Muscle layer of duodenum (tissue), 2 donors: ENCODE results near the gene TSHZ1.

Source experiments
- H3K27ac ChIP-seq: one replicate; pipeline ENCODE4 v1.7.0; 2013; ENCODE audit warnings: mild to moderate bottlenecking, low read length
- H3K27me3 ChIP-seq: one replicate; pipeline ENCODE4 v1.7.0; 2013; ENCODE audit warnings: low read depth, mild to moderate bottlenecking, control low read depth, low read length
- H3K36me3 ChIP-seq, 2 donors: one replicate each; pipeline ENCODE4 v1.7.0; 2013; ENCODE audit warnings: low read length in 2 of 2, control low read depth in 1 of 2, mild to moderate bottlenecking in 1 of 2; ENCODE audit not compliant: insufficient read depth in 2 of 2, control insufficient read depth in 1 of 2
- H3K4me1 ChIP-seq, 2 donors: one replicate each; pipeline ENCODE4 v1.7.0; 2013; ENCODE audit warnings: low read length in 2 of 2, mild to moderate bottlenecking in 2 of 2, control low read depth in 1 of 2, moderate library complexity in 1 of 2; ENCODE audit not compliant: insufficient read depth in 2 of 2, control insufficient read depth in 1 of 2
- H3K4me3 ChIP-seq, 2 donors: one replicate each; pipeline ENCODE4 v1.7.0; 2013; ENCODE audit warnings: low read length in 2 of 2, low read depth in 1 of 2, mild to moderate bottlenecking in 1 of 2
- H3K9me3 ChIP-seq, 2 donors: one replicate each; pipeline ENCODE4 v1.7.0; 2013; ENCODE audit warnings: low read length in 2 of 2, control low read depth in 1 of 2, mild to moderate bottlenecking in 1 of 2; ENCODE audit not compliant: control insufficient read depth in 1 of 2
- donor health status: healthy.

The TSHZ1 gene

DNA sequence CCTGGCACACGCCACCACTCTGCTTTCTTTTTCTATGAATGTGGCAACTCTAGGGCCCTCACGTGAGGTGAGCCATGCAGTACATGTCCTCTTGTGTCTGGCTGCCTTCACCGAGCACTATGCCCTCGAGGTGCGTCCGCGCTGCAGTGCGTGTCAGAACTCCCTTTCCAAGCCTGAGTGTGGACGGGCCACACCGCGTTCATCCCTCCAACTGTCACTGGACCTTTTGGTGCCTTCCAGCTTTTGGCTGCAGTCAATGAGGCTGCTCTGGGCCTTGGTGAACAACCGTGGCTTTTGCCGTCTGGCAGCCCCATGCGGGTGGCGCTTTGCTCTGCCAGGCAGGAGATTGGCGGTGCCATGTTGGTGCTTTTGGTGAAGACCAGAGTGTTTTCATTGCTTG, 74.0 kb downstream of the TSHZ1 start:
- no peaks in the 10 kb centered on the region for H3K27me3 ChIP-seq
- no peaks in the 10 kb centered on the region for H3K4me1 ChIP-seq
- H3K4me3 ChIP-seq, result no peak overlapping the region
- peaks cover 5 to 20% of the 10 kb centered on the region in 2 donors for H3K36me3 ChIP-seq
- no peaks in the 10 kb centered on the region for H3K9me3 ChIP-seq
- no peak overlapping the region for H3K27ac ChIP-seq

- H3K27ac ChIP-seq, result no peak overlapping the region
- no peaks in the 10 kb centered on the region for H3K27me3 ChIP-seq
- H3K9me3 ChIP-seq, result no peaks in the 10 kb centered on the region
- H3K4me3 ChIP-seq, result no peak overlapping the region
- H3K36me3 ChIP-seq, result peaks cover 5 to 20% of the 10 kb centered on the region in 2 donors
- H3K4me1 ChIP-seq, result no peaks in the 10 kb centered on the region
Measured at GRCh38 chr18:75285876-75286275, 75.3 kb downstream of the TSHZ1 start.

DNA sequence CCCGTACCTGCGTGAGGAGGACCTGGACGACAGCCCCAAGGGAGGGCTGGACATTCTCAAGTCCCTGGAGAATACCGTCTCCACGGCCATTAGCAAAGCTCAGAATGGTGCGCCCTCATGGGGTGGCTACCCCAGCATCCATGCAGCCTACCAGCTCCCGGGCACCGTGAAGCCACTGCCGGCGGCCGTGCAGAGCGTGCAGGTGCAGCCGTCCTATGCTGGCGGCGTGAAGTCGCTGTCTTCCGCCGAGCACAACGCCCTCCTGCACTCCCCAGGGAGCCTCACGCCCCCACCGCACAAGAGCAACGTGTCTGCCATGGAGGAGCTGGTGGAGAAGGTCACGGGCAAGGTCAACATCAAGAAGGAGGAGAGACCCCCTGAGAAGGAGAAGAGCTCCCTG, 76.4 kb downstream of the TSHZ1 start:
- Histone ChIP-seq H3K36me3 (peaks cover 5 to 20% of the 10 kb centered on the region in 2 donors), H3K27me3 (no peaks in the 10 kb centered on the region), H3K4me1 (no peaks in the 10 kb centered on the region), H3K27ac (no peak overlapping the region), H3K4me3 (no peak overlapping the region), H3K9me3 (no peaks in the 10 kb centered on the region)

- no peak overlapping the region for H3K27ac ChIP-seq
- no peaks in the 10 kb centered on the region for H3K4me1 ChIP-seq
- H3K9me3 ChIP-seq, result no peaks in the 10 kb centered on the region
- H3K4me3 ChIP-seq, result no peak overlapping the region
- peaks cover 5 to 20% of the 10 kb centered on the region in 2 donors for H3K36me3 ChIP-seq
- no peaks in the 10 kb centered on the region for H3K27me3 ChIP-seq
Measured at GRCh38 chr18:75287700-75288099, 77.1 kb downstream of the TSHZ1 start.

- Histone ChIP-seq H3K27me3 (no peaks in the 10 kb centered on the region), H3K4me3 (no peak overlapping the region), H3K36me3 (peaks cover 5 to 20% of the 10 kb centered on the region in 2 donors), H3K9me3 (no peaks in the 10 kb centered on the region), H3K4me1 (no peaks in the 10 kb centered on the region), H3K27ac (no peak overlapping the region)
Measured at GRCh38 chr18:75289761-75290160, 79.2 kb downstream of the TSHZ1 start.

DNA sequence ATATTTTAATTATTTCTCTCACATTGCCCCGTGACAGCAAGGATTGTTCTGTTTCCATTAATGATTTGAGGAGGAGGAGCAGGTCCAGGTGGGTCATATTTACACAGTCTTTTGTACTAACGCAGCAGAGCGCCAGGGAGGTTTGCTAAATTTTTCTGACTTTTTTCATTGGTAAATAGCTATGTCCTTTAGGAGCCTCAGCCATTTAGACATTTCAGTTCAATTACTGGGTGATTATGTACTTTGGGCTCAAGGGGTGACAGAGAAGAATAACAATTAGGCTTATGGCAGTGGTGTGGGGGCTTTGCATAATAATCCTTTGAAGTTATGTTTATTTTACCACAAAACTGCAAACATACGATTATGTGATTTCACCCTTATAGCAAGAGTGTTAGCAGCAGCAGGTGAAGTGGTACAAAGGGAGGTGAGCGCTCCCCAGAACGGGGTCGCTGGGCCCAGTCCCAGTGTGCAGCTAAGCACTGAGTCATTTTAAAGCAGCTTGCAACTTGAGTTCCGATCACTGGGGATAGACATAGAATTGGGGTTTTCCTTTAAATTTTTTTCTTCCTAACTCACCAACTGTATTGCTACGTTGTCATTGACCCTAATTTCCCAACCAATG, 80.3 kb downstream of the TSHZ1 start:
- H3K36me3 ChIP-seq, result peaks cover 0 to 18% of the 10 kb centered on the region in 2 donors
- H3K9me3 ChIP-seq, result no peaks in the 10 kb centered on the region
- no peak overlapping the region for H3K4me3 ChIP-seq
- H3K4me1 ChIP-seq, result no peaks in the 10 kb centered on the region
- no peaks in the 10 kb centered on the region for H3K27me3 ChIP-seq
- H3K27ac ChIP-seq, result no peak overlapping the region

DNA sequence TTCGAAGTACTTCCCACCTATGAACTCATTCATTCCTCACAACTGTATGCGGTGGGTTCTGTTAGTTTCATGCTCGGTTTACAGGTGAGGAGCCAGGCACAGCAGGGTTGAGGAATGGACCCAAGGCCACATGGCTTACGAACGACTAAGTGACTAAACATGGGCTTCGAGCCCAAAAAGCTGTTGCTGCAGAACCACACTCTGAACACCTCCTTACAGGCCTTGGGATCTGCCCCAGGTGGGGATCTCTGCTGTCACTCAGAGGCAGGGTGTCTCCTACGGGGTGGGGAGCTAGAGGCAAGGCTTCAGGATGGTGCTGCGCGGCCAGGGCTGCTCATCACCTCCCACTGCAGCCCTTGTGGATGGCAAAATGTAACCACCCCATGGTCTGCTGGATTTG, 80.9 kb downstream of the TSHZ1 start:
- H3K27me3 ChIP-seq, result no peaks in the 10 kb centered on the region
- no peaks in the 10 kb centered on the region for H3K9me3 ChIP-seq
- H3K36me3 ChIP-seq, result peaks cover 0 to 12% of the 10 kb centered on the region in 2 donors
- no peak overlapping the region for H3K4me3 ChIP-seq
- no peak overlapping the region for H3K27ac ChIP-seq
- H3K4me1 ChIP-seq, result no peaks in the 10 kb centered on the region

DNA sequence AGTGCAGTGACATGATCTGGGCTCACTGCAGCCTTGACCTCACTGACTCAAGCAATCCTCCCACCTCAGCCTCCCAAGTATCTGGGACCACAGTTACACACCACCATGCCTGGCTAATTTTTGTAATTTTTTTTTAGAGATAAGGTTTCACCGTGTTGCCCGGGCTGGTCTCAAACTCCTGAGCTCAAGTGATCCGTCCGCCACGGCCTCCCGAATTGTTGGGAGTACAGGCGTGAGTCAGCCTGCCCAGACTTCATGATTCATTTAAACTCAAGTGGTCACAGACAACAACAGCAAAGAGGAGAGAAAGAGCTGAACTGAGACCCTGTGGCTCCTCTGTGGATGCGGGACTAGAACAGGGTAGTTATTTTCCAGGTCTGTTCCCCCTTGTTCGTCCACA, 83.0 kb downstream of the TSHZ1 start:
- H3K36me3 ChIP-seq, result no peaks in the 10 kb centered on the region
- no peak overlapping the region for H3K4me3 ChIP-seq
- H3K9me3 ChIP-seq, result no peaks in the 10 kb centered on the region
- H3K27ac ChIP-seq, result no peak overlapping the region
- H3K4me1 ChIP-seq, result no peaks in the 10 kb centered on the region
- H3K27me3 ChIP-seq, result no peaks in the 10 kb centered on the region

- H3K9me3 ChIP-seq, result no peaks in the 10 kb centered on the region
- no peaks in the 10 kb centered on the region for H3K36me3 ChIP-seq
- H3K27me3 ChIP-seq, result no peaks in the 10 kb centered on the region
- H3K4me1 ChIP-seq, result no peaks in the 10 kb centered on the region
- no peak overlapping the region for H3K27ac ChIP-seq
- H3K4me3 ChIP-seq, result no peak overlapping the region
Measured at GRCh38 chr18:75297731-75298130, 87.1 kb downstream of the TSHZ1 start.

DNA sequence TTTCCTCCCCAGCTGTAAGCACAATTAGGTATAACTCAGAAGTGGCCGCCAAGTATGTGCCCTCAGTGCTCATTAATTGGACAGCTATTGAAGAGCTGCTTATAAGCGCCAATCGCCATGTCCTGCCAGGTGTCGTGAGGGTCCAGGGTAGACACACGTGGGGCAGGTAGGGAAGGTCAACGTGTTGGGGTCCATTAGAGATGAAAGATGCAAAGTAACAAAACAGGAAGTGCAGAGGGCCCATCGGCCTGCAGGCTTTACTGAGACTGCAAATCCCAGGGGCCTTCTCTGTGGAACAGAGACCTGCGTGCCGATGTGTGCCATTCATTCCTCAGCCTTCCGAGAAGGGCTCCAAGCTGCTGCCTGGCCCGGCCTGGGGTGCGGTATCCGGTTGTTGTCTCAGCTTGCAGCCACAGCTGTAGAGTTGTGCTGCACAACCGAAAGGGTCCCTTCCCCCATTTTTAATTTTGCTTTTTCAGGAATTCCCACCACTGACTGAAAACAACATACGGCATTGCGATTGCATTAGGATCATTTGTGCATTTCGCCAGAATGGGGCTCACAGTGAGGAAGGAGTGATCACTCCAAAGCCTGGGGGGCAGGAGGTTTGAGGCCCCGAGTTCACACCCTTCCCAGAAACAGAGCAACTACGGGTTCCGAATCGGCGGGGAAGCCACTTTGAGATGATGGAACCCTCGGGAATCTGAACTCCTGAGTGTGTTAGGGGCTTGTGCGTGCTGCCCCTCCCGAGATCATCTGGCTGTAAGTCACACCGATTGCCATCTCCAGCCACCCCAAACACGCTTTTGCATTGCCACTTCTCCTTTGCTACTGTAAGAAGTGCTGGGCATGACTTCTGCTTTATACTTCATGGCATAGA, 94.3 kb downstream of the TSHZ1 start:
- Histone ChIP-seq H3K36me3 (no peaks in the 10 kb centered on the region), H3K9me3 (peaks cover 0 to 2% of the 10 kb centered on the region in 2 donors), H3K27ac (no peak overlapping the region), H3K4me3 (no peak overlapping the region), H3K27me3 (no peaks in the 10 kb centered on the region), H3K4me1 (no peaks in the 10 kb centered on the region)

GRCh38 chr18:75305984-75306383, 95.4 kb downstream of the TSHZ1 start:
- peaks cover 0 to 2% of the 10 kb centered on the region in 2 donors for H3K9me3 ChIP-seq
- no peak overlapping the region for H3K4me3 ChIP-seq
- no peak overlapping the region for H3K27ac ChIP-seq
- no peaks in the 10 kb centered on the region for H3K4me1 ChIP-seq
- no peaks in the 10 kb centered on the region for H3K36me3 ChIP-seq
- no peaks in the 10 kb centered on the region for H3K27me3 ChIP-seq
